GM19372 (cell line): ENCODE results near the gene SH3D21.

Experiments
- ATAC-seq: cut with Tn5 transposase; IDR thresholded peaks from one replicate; pipeline ENCODE4 v1.9.1; 2021; ENCODE audit warnings: mild to moderate bottlenecking, low read depth, moderate library complexity; ENCODE audit not compliant: unreplicated experiment

Gene SH3D21

GRCh38 chr1:36352910-36353878 lies 47.0 kb downstream of the SH3D21 start:
- no peak for ATAC-seq

GRCh38 chr1:36354486-36354885 lies 48.3 kb downstream of the SH3D21 start:
- ATAC-seq = no peak

DNA sequence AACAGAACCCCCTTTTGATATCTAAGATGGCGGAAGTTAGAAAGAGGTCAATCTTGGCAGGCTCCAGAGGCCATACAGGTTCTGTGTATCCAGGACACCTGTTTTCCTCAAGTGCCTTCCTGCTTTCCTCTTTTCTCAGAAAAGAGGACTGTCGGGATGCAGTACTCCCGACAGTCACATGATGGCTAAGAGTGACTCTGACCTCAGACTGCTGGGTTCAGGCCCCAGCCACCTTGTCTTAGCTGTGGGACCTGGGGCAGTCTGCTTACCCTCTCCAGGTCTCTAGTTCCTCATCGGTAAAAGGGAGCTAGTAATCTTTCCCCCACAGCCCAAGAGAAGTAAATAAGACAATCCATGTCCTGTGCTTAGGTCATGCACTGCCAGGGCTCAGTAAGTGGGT lies 49.6 kb downstream of the SH3D21 start:
- ATAC-seq = no peak

- ATAC-seq = no peak
Observed at GRCh38 chr1:36358514-36359084, 52.4 kb downstream of the SH3D21 start.

GRCh38 chr1:36359383-36359782 lies 53.2 kb downstream of the SH3D21 start:
- no peak for ATAC-seq

GRCh38 chr1:36359911-36360550 lies 53.9 kb downstream of the SH3D21 start:
- ATAC-seq = no peak

DNA sequence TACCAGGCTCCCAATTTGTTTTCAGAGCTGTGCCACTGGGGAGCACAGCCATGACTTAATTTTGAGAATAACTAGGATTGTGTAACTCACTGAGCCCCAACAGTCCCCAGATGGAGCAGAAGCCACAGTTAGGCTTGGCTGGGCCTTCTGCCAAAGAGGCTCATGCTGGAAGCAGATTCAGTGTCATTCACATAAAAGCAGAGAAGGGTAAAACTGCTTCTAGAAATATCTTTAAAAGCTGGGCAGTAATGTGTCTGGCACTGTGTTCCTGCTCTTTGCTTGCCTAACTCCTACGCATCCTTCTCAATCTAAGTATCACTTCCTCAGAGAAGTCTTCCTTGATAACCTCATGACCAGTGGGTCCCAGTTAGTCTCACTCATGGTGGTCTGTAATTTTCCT lies 59.2 kb downstream of the SH3D21 start:
- no peak for ATAC-seq

- ATAC-seq = no peak
Observed at GRCh38 chr1:36366091-36366661, 60.0 kb downstream of the SH3D21 start.

GRCh38 chr1:36367066-36367465 lies 60.9 kb downstream of the SH3D21 start:
- ATAC-seq = no peak

DNA sequence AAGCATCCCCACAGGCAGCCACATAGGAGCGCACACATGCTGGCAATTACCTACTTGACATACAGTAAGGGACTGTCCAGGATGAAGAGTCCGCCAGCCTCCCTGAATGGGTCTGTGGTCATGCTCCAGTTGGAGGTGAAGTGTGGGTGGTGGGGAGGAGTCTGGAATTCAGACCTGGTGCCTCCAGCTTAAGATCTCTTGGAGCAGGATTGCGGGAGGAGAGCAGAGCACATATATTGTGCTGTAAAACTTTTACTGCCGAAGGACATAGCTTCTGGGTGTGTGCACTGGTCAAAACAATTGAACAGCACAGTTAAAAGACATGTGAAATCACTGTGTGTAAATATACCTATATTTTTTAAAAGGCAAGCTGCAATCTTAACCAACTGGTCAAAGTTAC lies 61.6 kb downstream of the SH3D21 start:
- no peak for ATAC-seq

DNA sequence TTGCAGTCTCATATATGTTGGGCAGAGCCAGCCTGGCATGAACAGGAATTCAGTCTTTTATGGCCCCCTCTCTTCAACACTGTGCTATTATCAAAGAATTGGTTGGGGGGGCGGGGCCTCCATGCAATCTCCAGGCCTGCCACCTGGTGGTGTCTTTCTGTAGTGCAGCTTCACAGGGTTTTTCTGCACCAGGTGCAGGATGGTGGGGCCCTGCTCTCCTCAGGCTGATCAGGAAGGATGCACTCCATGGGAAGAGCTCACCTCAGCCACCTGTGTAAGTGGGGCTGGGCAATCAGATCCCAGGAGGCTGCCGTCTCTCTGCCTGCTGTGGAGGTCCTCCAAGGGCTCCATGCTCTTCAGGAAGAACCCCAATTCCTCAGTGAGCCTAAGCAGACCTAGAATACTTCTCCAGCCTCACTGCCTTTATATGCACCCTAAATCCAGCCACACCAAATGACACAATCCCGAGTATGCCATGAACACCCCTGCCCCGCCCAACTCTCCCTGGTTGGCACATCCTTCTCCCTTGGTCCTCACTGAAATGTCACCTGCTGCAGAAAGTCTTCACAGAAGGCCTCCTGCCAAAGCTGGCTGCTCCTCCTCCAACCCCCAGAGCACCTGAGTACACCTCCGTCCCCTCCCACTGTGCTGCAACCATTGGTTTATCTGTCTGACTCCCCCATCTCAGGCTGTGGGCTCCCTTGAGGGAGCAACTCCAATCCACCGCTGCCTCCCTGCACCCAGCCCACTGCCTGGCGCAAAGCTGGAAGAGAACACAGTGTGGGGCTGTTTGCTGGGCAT lies 63.1 kb downstream of the SH3D21 start:
- no peak for ATAC-seq
